Measurements from ENCODE around the gene NCK2. TPM values are rescaled to one million over a fixed set of nuclear protein-coding genes. Genes with fewer than 3 reads are reported as not detected.

Gene NCK2
- polyA plus RNA-seq, 2 of the 4 experiments (the other 2 are of a cell fraction), result 17.1 to 17.8 TPM

GRCh38 chr2:105744091-105744908 is 412 bp upstream of the NCK2 start:
- Histone ChIP-seq H3K9me3 (no peaks in the 10 kb centered on the region), H3K4me2 (peak overlapping the region; percentile 81), H3K4me1 (peaks cover 11% of the 10 kb centered on the region; the same call in 2 of the 3 replicates), H3K27ac (peak overlapping the region; percentile 90 to 99), H3K4me3 (peak overlapping the region; percentile 57)
- DNase-seq (ENCODE audit: low read depth in 1 of 2, low spot score in 1 of 2) (peak; percentile 36 to 47), FAIRE-seq (no peak), ATAC-seq (peak; percentile 89 to 91)
- ChIA-PET CTCF (interaction anchor here (0.6 kb wide), 1 partner anchor 1175 kb away, joined by 4 read pairs; no protein-coding TSS in a partner anchor), POLR2A (no interaction called here)
- WGBS (ENCODE audit: missing lambda C conversion rate), result 13% methylated on average over 15 of the region's 75 CpGs
- TF ChIP-seq ZFP36 (IDR thresholded peaks at IDR 0.05; ENCODE audit: borderline replicate concordance, partially characterized antibody) (no peak), JUN (IDR thresholded peaks at IDR 0.05) (peak in 1 of 2 experiments; percentile 43; a peak in 2 of 5 replicates), HES2 (IDR thresholded peaks at IDR 0.05) (no peak), BCL3 (IDR thresholded peaks at IDR 0.05) (no peak), NFE2L2 (conservative IDR thresholded peaks at IDR 0.05; ENCODE audit: low read length) (no peak)

- WGBS (ENCODE audit: missing lambda C conversion rate), result 91% methylated on average over 23 of the region's 23 CpGs
- no peak for FAIRE-seq
- Histone ChIP-seq H3K4me1 (peaks cover 11% of the 10 kb centered on the region; the same call in 2 of the 3 replicates), H3K4me3 (peak overlapping the region; percentile 57), H3K27ac (peak overlapping the region in 1 of 2 experiments; percentile 99; a peak in 2 of 6 replicates), H3K9me3 (no peaks in the 10 kb centered on the region), H3K4me2 (peak overlapping the region; percentile 86)
- TF ChIP-seq GATA3 (IDR thresholded peaks at IDR 0.05; ENCODE audit: borderline replicate concordance) (no peak), KDM5A (IDR thresholded peaks at IDR 0.05) (no peak), SMC3 (IDR thresholded peaks at IDR 0.05) (no peak), CTCF (IDR thresholded peaks at IDR 0.05) (no peak), HOXB13 (CRISPR knock-in tag; IDR thresholded peaks at IDR 0.05; ENCODE audit: low read depth) (no peak), JUN (IDR thresholded peaks at IDR 0.05) (no peak), ZC3H11A (IDR thresholded peaks at IDR 0.05) (no peak)
- no peak for ATAC-seq
- CTCF ChIA-PET, result interaction anchor here (0.6 to 1.6 kb wide), 4 partner anchors 9 to 29 kb away, joined by 3 to 4 read pairs (median 4); no protein-coding TSS in a partner anchor
- DNase-seq (ENCODE audit: low read depth in 1 of 2, low spot score in 1 of 2), result no peak
- POLR2A ChIA-PET, result no interaction called here
These were observed 1.7 kb downstream of the NCK2 start for GRCh38 chr2:105746177-105747080.

- no peak for DNase-seq (ENCODE audit: low read depth in 1 of 2, low spot score in 1 of 2)
- H3K4me1 ChIP-seq, result peaks cover 11% of the 10 kb centered on the region; the same call in 2 of the 3 replicates
- no peaks in the 10 kb centered on the region for H3K9me3 ChIP-seq
- no peak for ATAC-seq
- no peak for TF ChIP-seq CEBPB (IDR thresholded peaks at IDR 0.05)
- TF ChIP-seq SREBF2 (IDR thresholded peaks at IDR 0.05), result no peak
- TF ChIP-seq MAZ (IDR thresholded peaks at IDR 0.05; ENCODE audit: borderline replicate concordance, low read depth, low read length), result no peak
- no peak for TF ChIP-seq MAFK (IDR thresholded peaks at IDR 0.05; ENCODE audit: partially characterized antibody)
- no peak for TF ChIP-seq POLR2AphosphoS2 (conservative IDR thresholded peaks at IDR 0.05; ENCODE audit: low read length)
- no peak for TF ChIP-seq ZC3H11A (IDR thresholded peaks at IDR 0.05)
- no peak for TF ChIP-seq GATA3 (IDR thresholded peaks at IDR 0.05; ENCODE audit: borderline replicate concordance)
- no peak for TF ChIP-seq TP53 (CRISPR knock-in tag; IDR thresholded peaks at IDR 0.05)
- no peak for TF ChIP-seq FOSB (CRISPR knock-in tag; IDR thresholded peaks at IDR 0.05)
- TF ChIP-seq CHD4 (IDR thresholded peaks at IDR 0.05; ENCODE audit: borderline replicate concordance), result no peak
- no peak overlapping the region for H3K4me2 ChIP-seq
- no peak for FAIRE-seq
- POLR2A ChIA-PET, result no interaction called here
- no peak overlapping the region for H3K27ac ChIP-seq
- H3K4me3 ChIP-seq, result no peak overlapping the region
- WGBS (ENCODE audit: missing lambda C conversion rate), result 96% methylated on average over 13 of the region's 13 CpGs
- CTCF ChIA-PET, result interaction anchor here (0.6 to 1.3 kb wide), 3 partner anchors 8 to 30 kb away, joined by 3 to 4 read pairs (median 3); no protein-coding TSS in a partner anchor
These were observed 2.7 kb downstream of the NCK2 start for GRCh38 chr2:105747254-105747894.

Data from A549 (cell line).